Adrenal gland (tissue), 12 donors: Measurements from ENCODE around the gene PTPN14. TPM values are rescaled to one million over a fixed set of nuclear protein-coding genes. Genes with fewer than 3 reads are reported as not detected.
A peak's percentile ranks its signal among the peaks of the same experiment; 100 is the strongest.

Source experiments
- DNase-seq, 7 donors: peaks; one replicate each; pipeline ENCODE4 v3.0.0-alpha.2; 2019 to 2020
- H3K27ac ChIP-seq, 5 donors: fragments of 200-600 bp; sonication (generic) in 4 of 5; 1 replicate in 3 of 5; 2 replicates in 2 of 5; pipeline versions ENCODE4 v1.5.1 to v1.8.0; 2016 to 2020; ENCODE audit warnings: mild to moderate bottlenecking in 1 of 5
- H3K27me3 ChIP-seq: fragments of 200-600 bp; 2 replicates; pipeline ENCODE4 v1.8.0; 2021
- H3K36me3 ChIP-seq, 2 donors: fragments of 200-600 bp; replicated peaks in 1 of 2; 1 replicate in 1 of 2; 2 replicates in 1 of 2; pipeline versions ENCODE4 v1.5.1 to v1.8.0; 2018 to 2022
- H3K4me1 ChIP-seq, 2 donors: fragments of 200-600 bp; replicated peaks in 1 of 2; 1 replicate in 1 of 2; 2 replicates in 1 of 2; pipeline versions ENCODE4 v1.5.1 to v1.8.0; 2018 to 2021
- H3K4me3 ChIP-seq, 4 donors: fragments of 200-600 bp; sonication (generic) in 3 of 4; one replicate each; pipeline ENCODE4 v1.5.1; 2016 to 2018
- H3K9me3 ChIP-seq, 3 donors: fragments of 200-600 bp; sonication (generic) in 1 of 3; replicated peaks in 1 of 3; 1 replicate in 2 of 3; 2 replicates in 1 of 3; pipeline versions ENCODE4 v1.5.1 to v1.8.0; 2016 to 2021
- POLR2A ChIP-seq, 2 donors: fragments of 450-650 bp; IDR thresholded peaks; one replicate each; pipeline ENCODE4 v1.6.1; 2017; ENCODE audit warnings: antibody characterized with exemption in 2 of 2, mild to moderate bottlenecking in 2 of 2, moderate library complexity in 1 of 2
- WGBS, 4 donors: extraction: QIAGEN DNeasy Blood & Tissue Kit in 2 of 4; methylation state at CpG; one replicate each; pipeline versions ENCODE4 v1.1.5 to v1.1.7; 2013 to 2017; 5-methylcytosine and 5-hydroxymethylcytosine counted together
- intact Hi-C, 2 donors: fragments of 100-400 bp; cut with DNase I; formaldehyde crosslinking; loops; one replicate each; pipeline versions ENCODE4 v1.14.1 to v1.15.0; 2022 to 2023
- polyA plus RNA-seq, 3 donors: library from polyadenylated mRNA; stranded (reverse); fragments of 200-250 nt in 2 of 3; fragments of 350-450 nt in 1 of 3; fragmentation: Illumina TruSeq in 1 of 3; extraction: RNeasy Lipid Tissue Mini Kit (QIAGEN cat#74804) in 1 of 3; gene quantifications; one replicate each; pipeline ENCODE4 v1.2.3, GENCODE V29; 2013 to 2014
- total RNA-seq, 9 donors: library from RNA; depleted of rRNA in 4 of 9; stranded (reverse); fragments of >200 nt in 4 of 9; fragments of 120-200 nt in 1 of 9; fragmentation: NEBNext Ultra II Directional in 1 of 9; extraction: Animal tissue kit (Norgen Biotek cat#: 25700) in 1 of 9; gene quantifications; one replicate each; pipeline versions ENCODE4 v1.1.0 to v1.2.4, GENCODE V29; 2013 to 2023
- TF ChIP-seq, protein P1 (sequence below), 6 experiments: fragments of 450-650 bp in 4 of 6; fragments of 200-600 bp in 2 of 6; sonication (generic) in 1 of 6; IDR thresholded peaks; 1 replicate in 5 of 6; 2 replicates in 1 of 6; pipeline versions ENCODE4 v1.5.1 to v1.8.0; 2016 to 2021; ENCODE audit warnings: antibody characterized with exemption in 6 of 6, mild to moderate bottlenecking in 2 of 6, moderate library complexity in 1 of 6
- donor health status: healthy with polysubstance abuse.
- donor health status: Bipolar disorder and iron deficiency.
- donor health status: DM: yes; HTN: yes; CAD: no.
- donor health status: DM: no; HTN: no; CAD: no.
- donor health status: DM: no; HTN: no; CAD: no.
- donor health status: DM: yes; HTN: yes; CAD: no.

PTPN14 gene
- total and polyA plus RNA-seq, 12 donors = 7.9 to 96.2 (median 32.0) TPM

DNA sequence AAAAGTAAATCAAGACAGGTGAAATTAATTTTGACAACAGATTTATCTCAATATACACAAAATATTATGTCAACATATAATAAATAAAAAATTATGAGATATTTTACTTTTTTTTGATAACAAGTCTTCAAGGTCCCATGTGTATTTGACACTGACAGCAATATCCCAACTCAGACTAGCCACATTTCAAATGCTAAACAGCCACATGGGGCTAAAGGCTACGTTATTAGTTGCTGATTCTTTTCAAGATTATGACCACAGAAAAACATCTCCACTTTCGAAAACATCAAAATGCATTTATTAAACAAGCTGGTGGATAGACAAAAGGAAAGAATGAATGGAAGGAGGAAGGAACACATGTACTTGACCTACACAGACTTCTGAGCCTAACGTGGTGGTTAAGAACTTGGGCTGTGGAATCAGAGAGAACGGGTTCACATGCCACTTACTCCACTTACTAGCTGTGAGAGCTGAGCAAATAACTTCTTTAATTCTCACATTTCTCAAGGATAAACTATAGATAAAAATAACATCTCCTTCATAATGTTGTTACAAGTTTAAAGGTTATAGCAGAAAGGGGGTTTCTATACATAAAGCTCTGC is 13.4 kb downstream of the PTPN14 start:
- DNase-seq = no peak
- H3K4me1 ChIP-seq = peaks cover 4 to 15% of the 10 kb centered on the region in 2 donors
- no peaks in the 10 kb centered on the region for H3K36me3 ChIP-seq
- no peak overlapping the region for H3K27ac ChIP-seq
- intact Hi-C loops = no loop called here
- TF ChIP-seq, protein P1, sequence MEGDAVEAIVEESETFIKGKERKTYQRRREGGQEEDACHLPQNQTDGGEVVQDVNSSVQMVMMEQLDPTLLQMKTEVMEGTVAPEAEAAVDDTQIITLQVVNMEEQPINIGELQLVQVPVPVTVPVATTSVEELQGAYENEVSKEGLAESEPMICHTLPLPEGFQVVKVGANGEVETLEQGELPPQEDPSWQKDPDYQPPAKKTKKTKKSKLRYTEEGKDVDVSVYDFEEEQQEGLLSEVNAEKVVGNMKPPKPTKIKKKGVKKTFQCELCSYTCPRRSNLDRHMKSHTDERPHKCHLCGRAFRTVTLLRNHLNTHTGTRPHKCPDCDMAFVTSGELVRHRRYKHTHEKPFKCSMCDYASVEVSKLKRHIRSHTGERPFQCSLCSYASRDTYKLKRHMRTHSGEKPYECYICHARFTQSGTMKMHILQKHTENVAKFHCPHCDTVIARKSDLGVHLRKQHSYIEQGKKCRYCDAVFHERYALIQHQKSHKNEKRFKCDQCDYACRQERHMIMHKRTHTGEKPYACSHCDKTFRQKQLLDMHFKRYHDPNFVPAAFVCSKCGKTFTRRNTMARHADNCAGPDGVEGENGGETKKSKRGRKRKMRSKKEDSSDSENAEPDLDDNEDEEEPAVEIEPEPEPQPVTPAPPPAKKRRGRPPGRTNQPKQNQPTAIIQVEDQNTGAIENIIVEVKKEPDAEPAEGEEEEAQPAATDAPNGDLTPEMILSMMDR (IDR thresholded peaks at IDR 0.05) = no peak
- TF ChIP-seq POLR2A (IDR thresholded peaks at IDR 0.05) = no peak
- WGBS, 4 donors = 77 to 85% (median 80%) methylated on average over 4 of the region's 4 CpGs
- H3K9me3 ChIP-seq = no peaks in the 10 kb centered on the region
- H3K27me3 ChIP-seq = no peaks in the 10 kb centered on the region
- no peak overlapping the region for H3K4me3 ChIP-seq

DNA sequence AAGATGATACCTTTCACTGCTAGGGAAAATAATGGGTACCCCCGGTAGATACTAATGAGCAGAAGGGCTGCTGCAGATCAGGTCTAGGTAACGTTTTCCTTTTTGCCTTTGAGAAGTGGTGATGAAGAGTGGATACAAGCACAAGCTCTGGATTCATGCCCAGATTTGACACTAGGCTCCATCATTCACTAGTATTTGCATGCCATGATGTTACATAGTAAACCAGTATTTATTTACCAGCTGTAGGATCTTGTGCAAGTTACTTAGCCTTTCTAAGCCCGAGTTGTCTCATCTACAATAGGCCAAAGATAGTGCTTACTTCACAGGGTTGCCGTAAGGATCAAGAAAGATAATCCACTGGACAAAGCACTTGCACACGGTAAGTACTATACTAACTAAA is 14.2 kb downstream of the PTPN14 start:
- H3K36me3 ChIP-seq = no peaks in the 10 kb centered on the region
- peak overlapping the region in 1 of 4 donors; percentile 2 for H3K4me3 ChIP-seq
- no peak for TF ChIP-seq POLR2A (IDR thresholded peaks at IDR 0.05)
- TF ChIP-seq, protein P1 (IDR thresholded peaks at IDR 0.05) = no peak
- peaks cover 4 to 15% of the 10 kb centered on the region in 2 donors for H3K4me1 ChIP-seq
- no peaks in the 10 kb centered on the region for H3K27me3 ChIP-seq
- no peak overlapping the region for H3K27ac ChIP-seq
- WGBS, 4 donors = 66 to 75% (median 69%) methylated on average over 5 of the region's 5 CpGs
- DNase-seq = no peak
- intact Hi-C loops = no loop called here
- no peaks in the 10 kb centered on the region for H3K9me3 ChIP-seq

DNA sequence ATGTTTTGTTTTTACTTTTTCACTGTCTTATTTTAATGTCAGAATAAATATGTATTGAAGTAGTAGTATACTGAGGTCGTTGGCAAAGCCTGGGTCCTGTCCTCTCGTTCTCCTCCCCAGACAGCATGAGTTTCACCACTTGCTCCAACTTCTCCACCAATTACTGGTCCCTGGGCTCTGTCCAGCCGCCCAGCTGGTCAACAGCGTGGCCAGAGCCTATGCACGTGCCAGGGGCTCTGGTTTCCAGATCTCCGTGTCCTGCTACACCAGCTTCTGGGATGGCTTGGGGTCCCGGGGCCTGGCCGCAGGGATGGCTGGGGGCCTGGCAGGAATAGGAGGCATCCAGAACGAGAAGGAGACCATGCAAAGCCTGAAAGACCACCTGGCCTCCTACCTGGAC is 19.3 kb downstream of the PTPN14 start:
- TF ChIP-seq, protein P1 (IDR thresholded peaks at IDR 0.05) = no peak
- TF ChIP-seq POLR2A (IDR thresholded peaks at IDR 0.05) = no peak
- Histone ChIP-seq H3K4me3 (no peak overlapping the region), H3K27me3 (no peaks in the 10 kb centered on the region), H3K36me3 (no peaks in the 10 kb centered on the region), H3K4me1 (peaks cover 3 to 8% of the 10 kb centered on the region in 2 donors), H3K27ac (no peak overlapping the region), H3K9me3 (no peaks in the 10 kb centered on the region)
- intact Hi-C loops = no loop called here
- DNase-seq = no peak
- WGBS, 4 donors = 92 to 100% (median 93%) methylated on average over 9 of the region's 9 CpGs

DNA sequence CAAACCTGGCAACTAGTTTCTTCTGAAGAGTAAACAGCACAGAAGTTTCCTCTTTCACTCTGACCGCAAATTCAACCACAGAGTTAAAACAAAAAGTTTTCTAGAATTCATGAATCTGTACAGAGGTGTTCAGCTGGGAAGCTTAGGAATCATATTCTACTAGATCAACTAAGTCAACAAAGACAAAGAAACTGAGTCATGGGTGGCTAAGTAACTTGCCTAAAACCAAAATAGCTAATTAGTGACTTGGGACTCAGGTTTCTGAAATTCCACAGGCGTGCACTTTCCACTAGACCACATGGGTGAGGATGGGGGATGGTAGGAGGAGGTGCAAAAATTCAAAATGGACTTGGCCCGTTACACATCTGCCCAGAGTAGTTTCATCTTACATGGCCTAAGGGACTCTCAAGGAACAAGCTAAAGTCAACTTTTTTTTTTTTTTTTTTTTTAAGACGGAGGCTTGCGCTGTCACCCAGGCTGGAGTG is 25.8 kb downstream of the PTPN14 start:
- WGBS, 4 donors = 82 to 90% (median 86%) methylated on average over 5 of the region's 5 CpGs
- no peaks in the 10 kb centered on the region for H3K36me3 ChIP-seq
- H3K4me1 ChIP-seq = peaks cover 0 to 15% of the 10 kb centered on the region in 2 donors
- H3K4me3 ChIP-seq = no peak overlapping the region
- DNase-seq = no peak
- H3K27me3 ChIP-seq = no peaks in the 10 kb centered on the region
- no peak overlapping the region for H3K27ac ChIP-seq
- no peaks in the 10 kb centered on the region for H3K9me3 ChIP-seq
- TF ChIP-seq, protein P1 (IDR thresholded peaks at IDR 0.05) = no peak
- TF ChIP-seq POLR2A (IDR thresholded peaks at IDR 0.05) = no peak
- intact Hi-C loops = no loop called here
